ENCODE data around the gene CDKN2AIP.
"Not testable (repeated sequence)": the region's sequence is repeated elsewhere in the genome, so short reads cannot be mapped to it uniquely, and the experiment has no call there.

CDKN2AIP gene

DNA sequence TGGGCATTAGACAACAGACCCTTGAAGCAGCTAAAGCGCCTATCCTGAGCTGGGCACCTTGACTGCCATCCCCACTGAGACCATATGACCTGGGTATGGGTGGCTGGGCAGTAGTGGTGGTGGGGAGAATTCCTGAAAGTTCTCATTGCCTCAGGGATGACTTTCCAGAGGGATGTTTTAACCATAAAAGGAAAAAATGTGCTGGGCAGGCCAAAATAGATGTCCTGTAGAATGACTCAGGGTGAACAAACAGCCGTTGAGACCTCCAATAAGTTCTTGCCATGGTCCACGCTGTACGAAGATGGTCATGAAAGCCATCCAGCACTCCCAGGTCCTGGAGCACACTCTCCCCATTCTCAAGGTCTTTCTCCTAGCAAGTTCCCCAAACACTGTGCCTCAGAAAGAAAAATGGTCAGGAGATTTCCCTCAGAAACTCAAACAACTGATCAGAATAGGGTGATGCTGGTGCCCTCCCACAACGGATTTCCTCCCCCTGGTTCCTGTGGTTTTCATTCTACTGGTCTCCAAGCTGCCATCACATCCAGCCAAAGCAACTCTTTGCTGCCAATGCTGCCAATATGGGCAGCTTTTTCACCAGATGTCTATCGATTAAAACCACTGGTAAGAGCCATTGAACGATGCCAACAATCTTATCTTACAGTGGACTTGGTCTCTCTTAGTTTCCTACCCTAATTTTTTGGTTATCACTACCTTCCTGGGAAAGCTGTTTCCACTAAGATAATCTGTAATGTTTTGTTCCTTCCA is 11.2 kb downstream of the CDKN2AIP start:
- no peak for DNase-seq

DNA sequence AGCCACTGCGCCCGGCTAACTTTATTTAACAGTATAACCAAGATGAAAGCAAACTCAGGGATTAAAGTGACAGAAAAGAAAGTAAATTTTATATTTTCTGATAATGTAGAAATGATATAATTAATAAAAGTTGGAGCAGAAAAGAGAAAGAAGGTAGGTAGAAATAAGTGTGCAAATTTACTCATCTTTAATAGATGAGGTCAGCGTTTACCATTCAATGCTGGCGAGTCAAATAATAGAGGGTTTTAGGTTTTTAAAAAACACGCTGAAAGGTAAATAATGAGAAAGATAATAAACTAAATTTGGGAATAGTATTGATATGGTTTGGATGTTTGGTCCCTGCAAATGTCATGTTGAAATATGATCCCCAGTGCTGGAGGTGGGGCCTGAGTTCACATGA is 13.6 kb downstream of the CDKN2AIP start:
- DNase-seq, result no peak

DNA sequence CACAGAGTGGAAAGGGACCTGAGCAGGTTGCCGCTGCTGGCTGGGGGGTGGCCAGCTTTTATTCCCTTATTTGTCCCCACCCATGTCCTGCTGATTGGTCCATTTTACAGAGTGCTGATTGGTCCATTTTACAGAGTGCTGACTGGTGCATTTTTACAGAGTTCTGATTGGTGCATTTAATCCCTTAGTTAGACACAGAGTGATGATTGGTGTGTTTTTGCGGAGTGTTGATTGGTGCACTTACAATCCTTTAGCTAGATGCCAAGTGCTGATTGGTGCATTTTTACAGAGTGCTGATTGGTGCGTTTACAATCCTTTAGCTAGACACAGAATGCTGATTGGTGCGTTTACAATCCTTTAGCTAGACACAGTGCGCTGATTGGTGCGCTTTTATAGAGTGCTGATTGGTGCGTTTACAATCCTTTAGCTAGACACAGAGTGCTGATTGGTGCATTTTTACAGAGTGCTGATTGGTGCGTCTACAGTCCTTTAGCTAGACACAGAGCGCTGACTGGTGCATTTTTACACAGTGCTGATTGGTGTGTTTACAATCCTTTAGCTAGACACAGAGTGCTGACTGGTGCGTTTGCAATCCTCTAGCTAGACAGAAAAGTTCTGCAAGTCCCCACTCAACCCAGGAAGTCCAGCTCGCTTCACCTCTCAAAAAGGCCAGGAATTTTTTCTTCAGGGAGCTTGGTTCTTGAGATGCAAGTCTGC is 19.6 kb downstream of the CDKN2AIP start:
- not testable (repeated sequence) for DNase-seq

DNA sequence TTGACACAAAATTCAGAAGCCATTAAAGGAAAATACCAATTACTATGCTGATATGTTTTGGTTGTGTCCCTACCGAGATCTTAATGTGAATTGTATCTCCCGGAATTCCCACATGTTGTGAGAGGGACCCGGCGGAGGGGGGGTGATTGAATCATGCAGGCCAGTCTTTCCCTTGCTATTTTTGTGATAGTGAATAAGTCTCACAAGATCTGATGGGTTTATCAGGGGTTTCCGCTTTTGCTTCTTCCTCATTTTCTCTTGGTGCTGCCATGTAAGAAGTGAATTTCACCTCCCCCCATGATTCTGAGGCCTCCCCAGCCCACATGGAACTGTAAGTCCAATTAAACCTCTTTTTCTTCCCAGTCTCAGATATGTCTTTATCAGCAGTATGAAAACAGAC is 21.4 kb downstream of the CDKN2AIP start:
- not testable (repeated sequence) for DNase-seq

- no peak for DNase-seq
These were observed 22.8 kb downstream of the CDKN2AIP start for GRCh38 chr4:183467246-183467645.

DNA sequence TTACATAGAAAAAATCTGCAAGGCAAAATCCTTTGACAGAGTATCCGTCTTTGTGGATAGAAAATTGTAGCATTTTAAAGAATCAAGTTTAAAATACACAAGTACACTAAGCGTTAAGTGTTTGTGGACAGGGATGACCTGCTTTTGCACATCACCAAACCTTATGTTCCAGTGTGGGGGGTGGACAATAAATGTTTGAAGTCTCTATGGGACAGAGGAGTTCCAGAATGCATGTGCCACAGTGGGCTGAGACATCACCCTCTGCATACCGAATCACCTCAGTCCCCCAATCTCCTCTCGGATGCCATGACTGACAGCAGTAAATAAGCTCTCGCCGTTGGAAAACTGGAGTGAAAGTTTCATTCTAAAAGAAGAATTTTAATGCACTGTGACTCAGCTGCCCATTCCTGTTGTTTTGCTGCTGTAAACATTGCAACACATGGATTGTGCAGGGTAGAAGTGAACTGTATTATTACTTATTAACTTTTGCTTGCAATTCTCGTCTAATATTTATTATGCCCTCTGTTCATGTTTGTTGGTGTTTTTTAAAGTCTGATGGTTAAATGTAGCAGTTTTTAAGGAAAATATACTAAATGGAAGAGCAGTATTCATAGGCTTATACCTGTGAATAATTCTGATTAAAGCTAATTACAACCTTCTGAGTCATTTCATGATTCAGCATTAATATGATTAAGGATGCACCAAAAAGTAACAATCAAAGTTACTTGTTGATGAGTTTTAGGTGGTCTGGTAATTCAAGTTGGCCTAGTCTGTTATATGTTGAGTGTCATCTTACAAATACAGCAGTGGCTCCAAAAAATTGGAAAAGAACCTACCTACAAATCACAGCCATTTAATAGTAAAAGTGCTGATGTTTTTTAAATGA is 24.0 kb downstream of the CDKN2AIP start:
- DNase-seq, result no peak

GRCh38 chr4:183469285-183469684 is 24.8 kb downstream of the CDKN2AIP start:
- DNase-seq, result no peak

GRCh38 chr4:183469936-183470335 is 25.5 kb downstream of the CDKN2AIP start:
- no peak for DNase-seq

- no peak for DNase-seq
These were observed 26.4 kb downstream of the CDKN2AIP start for GRCh38 chr4:183470821-183471220.

- peak; percentile 14 for DNase-seq
These were observed 27.7 kb downstream of the CDKN2AIP start for GRCh38 chr4:183471946-183472708.

- DNase-seq, result no peak
These were observed 33.7 kb downstream of the CDKN2AIP start for GRCh38 chr4:183478123-183478522.

- no peak for DNase-seq
These were observed 34.5 kb downstream of the CDKN2AIP start for GRCh38 chr4:183478926-183479325.

DNA sequence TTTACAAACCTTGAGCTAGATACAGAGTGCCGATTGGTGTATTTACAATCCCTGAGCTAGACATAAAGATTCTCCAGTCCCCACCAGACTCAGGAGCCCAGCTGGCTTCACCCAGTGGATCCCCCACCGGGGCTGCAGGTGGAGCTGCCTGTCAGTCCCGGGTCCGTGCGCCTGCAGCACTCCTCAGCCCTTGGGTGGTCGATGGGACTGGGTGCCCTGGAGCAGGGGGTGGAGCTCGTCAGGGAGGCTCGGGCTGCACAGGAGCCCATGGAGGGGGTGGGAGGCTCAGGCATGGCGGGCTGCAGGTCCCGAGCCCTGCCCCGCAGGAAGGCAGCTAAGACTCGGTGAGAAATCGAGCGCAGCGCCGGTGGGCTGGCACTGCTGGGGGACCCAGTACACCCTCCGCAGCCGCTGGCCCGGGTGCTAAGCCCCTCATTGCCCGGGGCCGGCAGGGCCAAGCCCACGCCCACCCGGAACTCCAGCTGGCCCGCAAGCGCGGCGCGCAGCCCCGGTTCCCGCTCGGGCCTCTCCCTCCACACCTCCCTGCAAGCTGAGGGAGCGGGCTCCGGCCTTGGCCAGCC is 38.2 kb downstream of the CDKN2AIP start:
- DNase-seq, result not testable (repeated sequence)

DNA sequence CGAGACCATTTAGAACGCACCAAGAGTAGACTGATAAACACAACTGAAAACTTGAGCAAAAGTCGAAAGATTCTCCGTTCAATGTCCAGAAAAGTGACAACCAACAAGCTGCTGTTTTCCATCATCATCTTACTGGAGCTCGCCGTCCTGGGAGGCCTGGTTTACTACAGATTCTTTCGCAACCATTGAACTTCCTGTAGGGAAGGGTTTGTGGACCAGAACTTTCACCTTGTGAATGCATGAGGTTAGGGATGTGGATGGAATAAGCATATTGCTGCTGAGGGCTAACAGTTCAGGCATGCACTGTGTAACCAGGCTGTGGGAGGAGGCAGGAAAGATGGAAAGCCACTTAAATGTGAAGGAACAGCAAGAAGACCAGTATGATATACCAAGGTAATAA is 39.6 kb downstream of the CDKN2AIP start:
- DNase-seq, result no peak

DNA sequence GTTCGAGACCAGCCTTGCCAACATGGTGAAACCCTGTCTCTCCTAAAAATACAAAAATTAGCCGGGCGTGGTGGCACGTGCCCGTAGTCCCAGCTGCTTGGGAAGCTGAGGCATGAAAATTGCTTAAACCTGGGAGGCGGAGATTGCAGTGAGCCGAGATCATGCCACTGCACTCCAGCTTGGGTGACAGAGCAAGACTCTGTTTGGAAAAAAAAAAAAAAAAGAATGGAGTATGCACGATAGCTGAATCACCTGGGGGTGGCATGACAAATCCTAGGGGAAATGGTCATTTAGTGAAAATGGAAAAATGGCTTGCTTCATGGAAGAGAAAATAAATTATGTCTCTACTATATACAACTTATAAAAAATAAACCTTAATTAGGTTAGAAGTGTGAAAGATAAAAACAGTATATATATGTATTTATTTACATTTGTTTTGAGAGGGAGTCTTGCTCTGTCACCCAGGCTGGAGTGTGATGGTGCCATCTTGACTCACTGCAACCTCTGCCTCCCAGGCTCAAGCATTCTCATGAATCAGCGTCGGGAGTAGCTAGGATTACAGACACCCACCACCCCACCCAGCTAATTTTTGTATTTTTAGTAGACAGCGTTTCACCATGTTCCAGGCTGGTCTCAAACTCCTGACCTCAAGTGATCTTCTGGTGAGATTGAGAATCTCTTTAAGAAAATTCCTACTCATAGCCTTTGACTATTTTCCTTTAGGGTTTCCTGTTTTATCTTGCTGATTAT is 41.1 kb downstream of the CDKN2AIP start:
- DNase-seq, result no peak

DNA sequence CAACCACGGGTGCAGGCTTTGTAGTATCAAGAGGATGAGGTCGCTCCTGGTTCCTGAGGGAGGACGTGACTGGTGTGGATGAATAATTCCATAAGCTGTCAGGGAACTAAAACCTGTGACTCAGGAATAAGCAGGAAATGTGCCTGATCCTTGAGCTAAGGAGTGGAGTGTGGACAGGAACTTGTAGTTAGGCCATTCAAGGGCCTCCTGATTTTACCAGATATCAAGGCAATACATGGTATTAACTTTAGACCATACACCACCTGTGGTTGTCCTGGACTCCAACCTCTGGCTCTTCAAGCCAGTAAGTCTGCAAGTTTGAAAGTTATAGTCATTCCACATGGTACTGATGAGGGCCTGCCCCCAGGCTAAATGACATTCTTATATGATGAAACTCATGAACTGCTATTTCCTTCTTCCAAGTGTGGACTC is 48.4 kb downstream of the CDKN2AIP start:
- DNase-seq, result no peak

- DNase-seq, result no peak
These were observed 48.8 kb downstream of the CDKN2AIP start for GRCh38 chr4:183493246-183493645.

DNA sequence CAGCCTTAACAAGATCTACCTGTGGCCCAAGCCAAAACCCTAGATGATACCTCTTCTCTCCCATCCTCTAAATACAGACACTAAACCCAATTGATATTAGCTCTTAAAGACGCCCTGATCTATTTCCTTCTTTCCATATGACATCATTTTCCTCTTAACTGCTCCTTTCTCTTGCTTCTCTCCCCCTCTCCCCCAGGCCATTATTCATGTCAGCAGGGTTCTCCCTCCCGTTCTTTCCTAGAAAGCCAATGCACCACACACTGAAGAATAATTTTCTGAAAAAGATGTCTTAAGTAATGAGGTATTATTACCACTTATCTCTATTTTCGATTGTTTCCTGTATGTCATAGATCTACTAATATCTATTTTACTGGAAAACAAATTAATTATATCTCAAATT is 50.7 kb downstream of the CDKN2AIP start:
- no peak for DNase-seq
